Measurements from ENCODE around the gene BCL11B.

- TF ChIP-seq POLR2A (IDR thresholded peaks at IDR 0.05; ENCODE audit: low read length), result no peak
- no peak for TF ChIP-seq GATA1 (IDR thresholded peaks at IDR 0.05; ENCODE audit: low read depth, low read length)
These were observed 132.8 kb downstream of the BCL11B start for GRCh38 chr14:99138999-99139865.

Data from erythroblast (primary cell).